Neural progenitor cell (in vitro differentiated cells): ENCODE results near the gene ERBB4. TPM values are rescaled to one million over a fixed set of nuclear protein-coding genes. Genes with fewer than 3 reads are reported as not detected.

ENCODE experiments used
- DNase-seq: peaks from one replicate; pipeline ENCODE4 v3.0.0-alpha.2; 2016; ENCODE audit warnings: low spot score
- H2AFZ ChIP-seq: fragments of 200-600 bp; sonication (generic); replicated peaks from 2 replicates; pipeline ENCODE4 v1.6.1; 2016; ENCODE audit warnings: antibody characterized with exemption
- H3F3A ChIP-seq: fragments of 200-600 bp; sonication (generic); 2 replicates; pipeline ENCODE4 v1.6.1; 2016; ENCODE audit warnings: antibody characterized with exemption, low read depth
- H3K27ac ChIP-seq: fragments of 200-600 bp; sonication (generic); 2 replicates; pipeline ENCODE4 v1.5.1; 2016; ENCODE audit warnings: mild to moderate bottlenecking
- H3K27me3 ChIP-seq: fragments of 200-600 bp; sonication (generic); 2 replicates; pipeline ENCODE4 v1.6.1; 2016; ENCODE audit warnings: mild to moderate bottlenecking, moderate library complexity
- H3K36me3 ChIP-seq: fragments of 200-600 bp; sonication (generic); 2 replicates; pipeline ENCODE4 v1.5.1; 2016
- H3K4me1 ChIP-seq: fragments of 200-600 bp; sonication (generic); 2 replicates; pipeline ENCODE4 v1.6.1; 2016; ENCODE audit warnings: mixed run types
- H3K4me2 ChIP-seq: fragments of 200-600 bp; sonication (generic); 2 replicates; pipeline ENCODE4 v1.6.1; 2016
- H3K4me3 ChIP-seq: fragments of 200-600 bp; sonication (generic); 2 replicates; pipeline ENCODE4 v1.5.1; 2016
- H3K79me2 ChIP-seq: fragments of 200-600 bp; sonication (generic); 2 replicates; pipeline ENCODE4 v1.6.1; 2016; ENCODE audit warnings: low read depth
- H3K9ac ChIP-seq: fragments of 200-600 bp; sonication (generic); 2 replicates; pipeline ENCODE4 v1.6.1; 2016
- H3K9me3 ChIP-seq: fragments of 200-600 bp; sonication (generic); 2 replicates; pipeline ENCODE4 v1.5.1; 2016; ENCODE audit warnings: low read depth
- H4K20me1 ChIP-seq: fragments of 200-600 bp; sonication (generic); 2 replicates; pipeline ENCODE4 v1.6.1; 2016; ENCODE audit warnings: low read depth
- H3K27ac Mint-ChIP-seq: 3 replicates; pipeline ENCODE4 v1.8.0; 2021; ENCODE audit warnings: mixed read lengths
- H3K27me3 Mint-ChIP-seq: 2 replicates; pipeline ENCODE4 v1.8.0; 2022; ENCODE audit warnings: low read depth, mild to moderate bottlenecking, inconsistent platforms, moderate library complexity, mixed read lengths; ENCODE audit not compliant: insufficient read depth
- H3K36me3 Mint-ChIP-seq: 3 replicates; pipeline ENCODE4 v1.8.0; 2021; ENCODE audit warnings: mixed read lengths
- H3K4me1 Mint-ChIP-seq: 3 replicates; pipeline ENCODE4 v1.8.0; 2021; ENCODE audit warnings: mixed read lengths
- H3K4me3 Mint-ChIP-seq: 3 replicates; pipeline ENCODE4 v1.8.0; 2021; ENCODE audit warnings: mild to moderate bottlenecking, moderate library complexity, mixed read lengths
- H3K9me3 Mint-ChIP-seq: 3 replicates; pipeline ENCODE4 v1.8.0; 2020; ENCODE audit warnings: mixed read lengths
- EZH2 ChIP-seq: fragments of 200-600 bp; sonication (generic); IDR thresholded peaks from 2 replicates; pipeline ENCODE4 v1.6.1; 2017; ENCODE audit warnings: antibody characterized with exemption, mild to moderate bottlenecking, moderate library complexity
- EZH2phosphoT487 ChIP-seq: fragments of 200-600 bp; sonication (generic); IDR thresholded peaks from 2 replicates; pipeline ENCODE4 v1.6.1; 2017; ENCODE audit warnings: antibody characterized with exemption
- total RNA-seq: library from RNA; depleted of rRNA; stranded (reverse); fragments of >200 nt; gene quantifications from 2 replicates; pipeline ENCODE4 v1.2.3, GENCODE V29; 2015; ENCODE audit warnings: low replicate concordance
- TF ChIP-seq, protein P1 (sequence below): fragments of 200-600 bp; sonication (generic); IDR thresholded peaks from 2 replicates; pipeline ENCODE4 v1.5.1; 2017; ENCODE audit warnings: antibody characterized with exemption, mild to moderate bottlenecking

Gene ERBB4
- total RNA-seq, 1 donor from 2014 or later = 1.5 TPM

DNA sequence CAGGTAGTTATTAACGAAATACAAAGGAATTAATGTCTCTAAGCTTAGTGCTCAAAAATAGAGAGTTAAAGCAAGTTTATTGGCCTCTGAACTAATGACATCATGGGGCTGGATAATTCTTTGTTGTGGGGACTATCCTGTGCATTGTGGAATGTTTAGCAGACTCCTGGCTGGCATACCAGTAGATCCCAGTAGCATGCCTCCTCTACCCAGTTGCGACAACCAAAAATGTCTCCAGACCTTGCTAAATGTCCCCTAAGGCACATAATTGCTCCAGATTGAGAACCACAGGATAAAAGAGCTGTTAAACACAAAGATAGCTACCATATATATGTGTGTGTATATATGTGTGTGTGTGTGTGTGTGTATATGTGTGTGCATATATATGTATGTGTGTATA is 194.5 kb downstream of the ERBB4 start:
- Histone ChIP-seq H3K27me3 (no peaks in the 10 kb centered on the region), H3K9ac (no peak overlapping the region), H2AFZ (no peak overlapping the region), H4K20me1 (no peaks in the 10 kb centered on the region), H3K79me2 (no peaks in the 10 kb centered on the region), H3K4me3 (no peak overlapping the region), H3K9me3 (no peaks in the 10 kb centered on the region), H3K36me3 (no peaks in the 10 kb centered on the region), H3K4me1 (no peaks in the 10 kb centered on the region), H3F3A (no peaks in the 10 kb centered on the region), H3K27ac (no peak overlapping the region), H3K4me2 (no peak overlapping the region)
- Mint-ChIP-seq H3K9me3 (peaks cover 16% of the 10 kb centered on the region), H3K27me3 (no peaks in the 10 kb centered on the region), H3K4me1 (no peaks in the 10 kb centered on the region), H3K36me3 (peaks cover 24% of the 10 kb centered on the region), H3K4me3 (no peak overlapping the region), H3K27ac (no peak overlapping the region)
- TF ChIP-seq EZH2 = no peak
- TF ChIP-seq, protein P1, sequence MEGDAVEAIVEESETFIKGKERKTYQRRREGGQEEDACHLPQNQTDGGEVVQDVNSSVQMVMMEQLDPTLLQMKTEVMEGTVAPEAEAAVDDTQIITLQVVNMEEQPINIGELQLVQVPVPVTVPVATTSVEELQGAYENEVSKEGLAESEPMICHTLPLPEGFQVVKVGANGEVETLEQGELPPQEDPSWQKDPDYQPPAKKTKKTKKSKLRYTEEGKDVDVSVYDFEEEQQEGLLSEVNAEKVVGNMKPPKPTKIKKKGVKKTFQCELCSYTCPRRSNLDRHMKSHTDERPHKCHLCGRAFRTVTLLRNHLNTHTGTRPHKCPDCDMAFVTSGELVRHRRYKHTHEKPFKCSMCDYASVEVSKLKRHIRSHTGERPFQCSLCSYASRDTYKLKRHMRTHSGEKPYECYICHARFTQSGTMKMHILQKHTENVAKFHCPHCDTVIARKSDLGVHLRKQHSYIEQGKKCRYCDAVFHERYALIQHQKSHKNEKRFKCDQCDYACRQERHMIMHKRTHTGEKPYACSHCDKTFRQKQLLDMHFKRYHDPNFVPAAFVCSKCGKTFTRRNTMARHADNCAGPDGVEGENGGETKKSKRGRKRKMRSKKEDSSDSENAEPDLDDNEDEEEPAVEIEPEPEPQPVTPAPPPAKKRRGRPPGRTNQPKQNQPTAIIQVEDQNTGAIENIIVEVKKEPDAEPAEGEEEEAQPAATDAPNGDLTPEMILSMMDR = no peak
- no peak for TF ChIP-seq EZH2phosphoT487
- DNase-seq = no peak

DNA sequence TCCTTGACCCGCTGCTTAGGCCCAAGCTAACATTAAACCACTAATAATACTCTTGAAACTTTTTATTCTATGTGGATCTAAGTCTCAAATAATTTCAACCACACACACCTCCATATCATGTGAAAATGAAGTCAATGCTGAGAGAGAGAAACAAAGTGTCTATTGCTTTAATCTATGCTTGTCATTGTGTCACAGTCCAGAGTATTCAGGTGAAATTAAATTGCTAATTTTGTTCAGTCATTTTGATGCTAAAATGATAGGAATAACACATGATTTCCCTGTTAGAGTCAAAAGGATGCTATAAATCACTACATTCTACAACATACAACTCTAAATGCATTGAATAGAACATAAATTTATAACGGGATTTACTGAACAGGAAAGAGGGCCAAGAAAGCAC is 195.4 kb downstream of the ERBB4 start:
- Histone ChIP-seq H3K36me3 (no peaks in the 10 kb centered on the region), H4K20me1 (no peaks in the 10 kb centered on the region)
- H3K4me3 Mint-ChIP-seq = no peak overlapping the region

DNA sequence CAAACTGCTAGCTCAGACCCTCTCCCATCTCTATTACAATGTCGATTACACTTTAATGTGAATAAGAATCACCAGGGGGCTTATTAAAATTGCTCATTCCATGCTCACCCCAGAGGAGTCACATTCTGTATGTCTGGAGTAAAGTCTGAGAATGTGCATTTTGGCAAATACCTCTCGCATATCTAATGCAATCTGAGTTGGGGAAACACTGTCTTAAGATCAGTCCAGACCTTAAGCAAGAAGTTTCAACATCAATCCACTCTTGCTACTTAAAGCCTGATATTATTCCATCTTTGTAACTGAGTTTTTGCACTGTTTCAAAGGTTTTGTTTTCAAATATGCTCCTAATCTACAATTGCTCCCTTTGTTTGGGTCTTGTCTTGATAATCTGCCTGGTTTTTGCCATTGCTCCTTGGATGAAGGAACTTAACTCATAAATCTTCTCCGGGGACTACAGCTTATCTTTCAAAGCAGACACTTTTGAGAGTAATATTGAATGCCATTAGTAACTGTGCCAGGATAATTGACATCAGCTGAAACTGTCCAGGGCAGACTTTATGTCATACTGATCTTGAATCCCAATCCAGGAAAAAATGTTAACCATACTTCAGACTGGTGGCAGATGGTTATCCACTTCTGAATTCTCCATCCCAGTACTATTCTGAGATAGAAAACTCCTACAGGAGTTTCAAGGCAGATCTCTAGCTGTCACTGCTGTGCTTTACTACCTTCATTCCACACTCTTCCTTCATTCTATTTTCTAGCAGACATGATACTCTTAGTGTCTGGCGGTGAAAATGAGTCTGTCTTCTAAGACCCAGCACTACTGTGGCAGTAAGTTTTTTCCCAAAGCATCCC is 200.9 kb downstream of the ERBB4 start:
- Mint-ChIP-seq H3K27me3 (no peaks in the 10 kb centered on the region), H3K9me3 (peaks cover 16% of the 10 kb centered on the region), H3K36me3 (peaks cover 15% of the 10 kb centered on the region), H3K4me3 (no peak overlapping the region), H3K27ac (peak overlapping the region; percentile 61), H3K4me1 (peaks cover 10% of the 10 kb centered on the region)
- no peak for DNase-seq
- TF ChIP-seq, protein P1 = no peak
- TF ChIP-seq EZH2 (no peak), EZH2phosphoT487 (no peak)
- H3K27me3 ChIP-seq = no peaks in the 10 kb centered on the region
- H3K9ac ChIP-seq = no peak overlapping the region
- no peaks in the 10 kb centered on the region for H3K79me2 ChIP-seq
- no peaks in the 10 kb centered on the region for H3K36me3 ChIP-seq
- no peaks in the 10 kb centered on the region for H3F3A ChIP-seq
- no peak overlapping the region for H3K4me3 ChIP-seq
- H4K20me1 ChIP-seq = no peaks in the 10 kb centered on the region
- H3K27ac ChIP-seq = no peak overlapping the region
- H2AFZ ChIP-seq = peak overlapping the region; percentile 32
- H3K4me2 ChIP-seq = no peak overlapping the region
- H3K4me1 ChIP-seq = peaks cover 10% of the 10 kb centered on the region
- no peaks in the 10 kb centered on the region for H3K9me3 ChIP-seq

More for the DNA sequence above, 195.4 kb downstream of the ERBB4 start:
- Histone ChIP-seq H2AFZ (no peak overlapping the region), H3K4me2 (no peak overlapping the region), H3K4me3 (no peak overlapping the region), H3K4me1 (no peaks in the 10 kb centered on the region), H3K27ac (no peak overlapping the region), H3F3A (no peaks in the 10 kb centered on the region), H3K79me2 (no peaks in the 10 kb centered on the region), H3K9ac (no peak overlapping the region), H3K9me3 (no peaks in the 10 kb centered on the region), H3K27me3 (no peaks in the 10 kb centered on the region)
- H3K4me1 Mint-ChIP-seq = peaks cover under 1% of the 10 kb centered on the region
- TF ChIP-seq, protein P1 = no peak
- no peak for TF ChIP-seq EZH2phosphoT487
- TF ChIP-seq EZH2 = no peak
- peaks cover 19% of the 10 kb centered on the region for H3K9me3 Mint-ChIP-seq
- peaks cover 25% of the 10 kb centered on the region for H3K36me3 Mint-ChIP-seq
- DNase-seq = no peak
- H3K27me3 Mint-ChIP-seq = no peaks in the 10 kb centered on the region
- H3K27ac Mint-ChIP-seq = no peak overlapping the region
